SJCRH30 (cell line): ENCODE measurements around the gene TNNI2. TPM values are rescaled to one million over a fixed set of nuclear protein-coding genes. Genes with fewer than 3 reads are reported as not detected.

Source experiments
- DNase-seq, 2 experiments: peaks; one replicate each; pipeline ENCODE4 v3.0.0-alpha.2; 2015 to 2020
- H3K27ac ChIP-seq: fragments of 250-450 bp; sonication (Bioruptor Pico); 2 replicates; pipeline ENCODE4 v1.5.1; 2020; ENCODE audit warnings: mild to moderate bottlenecking, moderate library complexity
- H3K27me3 ChIP-seq: fragments of 250-450 bp; sonication (Bioruptor Pico); 2 replicates; pipeline ENCODE4 v1.5.1; 2020; ENCODE audit warnings: mild to moderate bottlenecking, moderate library complexity
- H3K36me3 ChIP-seq: fragments of 250-450 bp; sonication (Bioruptor Pico); 2 replicates; pipeline ENCODE4 v1.5.1; 2020; ENCODE audit warnings: mild to moderate bottlenecking, moderate library complexity
- H3K4me1 ChIP-seq: fragments of 250-450 bp; sonication (Bioruptor Pico); 2 replicates; pipeline ENCODE4 v1.5.1; 2020; ENCODE audit warnings: mild to moderate bottlenecking, moderate library complexity
- H3K4me3 ChIP-seq: fragments of 250-450 bp; sonication (Bioruptor Pico); 2 replicates; pipeline ENCODE4 v1.5.1; 2020; ENCODE audit warnings: mild to moderate bottlenecking, moderate library complexity
- H3K9me3 ChIP-seq: fragments of 250-450 bp; sonication (Bioruptor Pico); replicated peaks from 2 replicates; pipeline ENCODE4 v1.5.1; 2020; ENCODE audit warnings: mild to moderate bottlenecking, moderate library complexity
- total RNA-seq: library from RNA; depleted of rRNA; stranded (reverse); fragments of >200 nt; shearing (Covaris generic); gene quantifications from 2 replicates; pipeline ENCODE4 v1.2.3, GENCODE V29; 2014

The TNNI2 gene
- total RNA-seq, 1 experiment from 2014 or later: 20.5 TPM

DNA sequence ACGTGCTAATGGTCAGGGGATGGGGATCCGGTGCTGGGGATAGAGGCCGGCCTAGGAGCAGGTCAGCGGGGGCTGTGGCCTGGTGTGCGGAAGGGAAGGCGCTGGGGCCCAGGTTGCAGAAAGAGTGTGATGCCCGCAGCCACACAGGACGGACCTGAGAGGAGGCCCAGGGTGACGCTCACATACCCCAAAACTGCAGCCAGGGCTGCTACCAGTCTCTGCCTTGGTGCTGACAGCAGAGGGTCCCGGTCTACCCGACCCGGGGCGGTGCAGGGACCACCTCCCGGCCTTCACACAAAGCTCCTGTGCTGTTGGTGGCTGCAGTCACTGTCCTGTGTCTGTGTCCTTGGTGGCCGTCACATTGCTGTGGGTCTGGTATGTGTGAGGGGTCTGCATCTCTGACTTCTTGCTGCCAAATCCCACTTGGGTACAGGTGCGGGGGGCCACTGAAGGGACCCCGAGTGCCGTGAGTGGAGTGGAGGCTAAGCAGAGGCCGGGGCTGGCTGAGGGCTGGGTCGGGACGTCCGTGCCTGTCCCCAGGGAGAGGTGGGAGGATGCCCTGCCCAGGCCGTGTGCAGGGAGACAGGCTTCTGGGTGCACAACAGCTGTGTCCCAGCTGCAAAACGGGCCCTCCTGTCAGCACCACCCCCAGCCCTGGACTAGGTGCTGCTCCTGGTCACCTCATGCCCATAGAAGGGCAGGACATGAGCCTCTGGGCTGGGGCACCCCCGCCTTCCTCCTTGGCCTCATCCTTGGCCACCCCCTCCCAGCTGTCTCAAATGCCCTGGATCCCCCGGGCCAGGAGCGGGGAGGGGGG, 15.6 kb downstream of the TNNI2 start:
- H3K27ac ChIP-seq: no peak overlapping the region
- no peaks in the 10 kb centered on the region for H3K9me3 ChIP-seq
- no peaks in the 10 kb centered on the region for H3K36me3 ChIP-seq
- H3K4me1 ChIP-seq: peaks cover 10% of the 10 kb centered on the region
- DNase-seq: no peak
- H3K4me3 ChIP-seq: no peak overlapping the region
- H3K27me3 ChIP-seq: peaks cover 31% of the 10 kb centered on the region; the same call in 1 of the 2 replicates

DNA sequence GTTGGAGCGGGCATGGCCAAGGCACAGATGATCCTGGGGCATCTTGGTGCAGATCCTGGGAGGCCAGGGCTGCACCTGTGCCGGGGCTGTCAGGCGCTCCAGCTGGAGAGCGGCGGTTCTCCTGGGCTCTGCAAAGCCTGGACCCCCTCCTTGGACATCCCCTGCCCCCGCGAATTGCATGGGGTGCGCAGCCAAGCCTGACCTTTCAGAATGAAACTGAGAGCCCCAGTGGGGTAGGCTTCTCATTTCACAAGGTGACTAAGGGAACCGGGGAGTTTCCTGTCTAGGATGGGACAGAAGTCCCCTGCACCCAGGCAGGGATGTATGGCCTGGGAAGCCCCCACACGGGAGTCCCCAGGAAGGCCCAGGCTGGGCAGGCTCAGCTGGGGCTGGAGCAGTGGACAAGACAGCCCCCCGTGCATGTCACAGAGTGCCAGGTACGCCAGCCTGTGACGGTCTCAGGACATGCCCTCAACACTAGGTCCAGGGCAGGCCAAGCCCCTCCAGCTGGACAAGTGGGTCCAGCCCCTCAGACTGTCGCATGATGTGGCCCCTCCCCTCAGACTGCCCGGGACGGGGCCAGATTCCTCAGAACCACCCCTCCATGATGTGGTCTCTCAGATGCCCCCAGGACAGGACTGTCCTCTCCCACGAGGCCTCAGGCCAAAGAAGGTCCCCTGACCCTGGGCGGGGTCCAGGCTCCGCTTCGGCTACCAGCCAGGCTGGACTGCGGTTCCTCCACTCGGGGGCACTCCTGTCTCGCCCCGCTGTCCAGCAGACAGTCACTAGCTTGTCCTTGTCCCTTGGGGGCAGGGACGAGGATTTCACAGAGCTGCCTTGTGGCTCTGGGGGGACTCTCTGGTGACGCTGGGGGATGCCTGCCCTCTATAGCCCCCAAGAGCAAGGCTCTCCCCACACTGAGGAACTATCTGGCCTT, 16.4 kb downstream of the TNNI2 start:
- no peak overlapping the region for H3K27ac ChIP-seq
- H3K9me3 ChIP-seq: no peaks in the 10 kb centered on the region
- H3K4me3 ChIP-seq: no peak overlapping the region
- no peaks in the 10 kb centered on the region for H3K36me3 ChIP-seq
- no peak for DNase-seq
- H3K4me1 ChIP-seq: peaks cover 10% of the 10 kb centered on the region
- H3K27me3 ChIP-seq: peaks cover 31% of the 10 kb centered on the region

- peaks cover 31% of the 10 kb centered on the region for H3K27me3 ChIP-seq
- H3K36me3 ChIP-seq: no peaks in the 10 kb centered on the region
- DNase-seq: no peak
- H3K4me1 ChIP-seq: peaks cover 10% of the 10 kb centered on the region
- no peak overlapping the region for H3K4me3 ChIP-seq
- no peaks in the 10 kb centered on the region for H3K9me3 ChIP-seq
- H3K27ac ChIP-seq: no peak overlapping the region
Measured at GRCh38 chr11:1855886-1856265, 17.1 kb downstream of the TNNI2 start.

- no peak overlapping the region for H3K27ac ChIP-seq
- peaks cover 10% of the 10 kb centered on the region for H3K4me1 ChIP-seq
- H3K9me3 ChIP-seq: no peaks in the 10 kb centered on the region
- H3K36me3 ChIP-seq: no peaks in the 10 kb centered on the region
- DNase-seq: no peak
- H3K4me3 ChIP-seq: no peak overlapping the region
- peaks cover 31% of the 10 kb centered on the region for H3K27me3 ChIP-seq
Measured at GRCh38 chr11:1856306-1857005, 17.7 kb downstream of the TNNI2 start.

DNA sequence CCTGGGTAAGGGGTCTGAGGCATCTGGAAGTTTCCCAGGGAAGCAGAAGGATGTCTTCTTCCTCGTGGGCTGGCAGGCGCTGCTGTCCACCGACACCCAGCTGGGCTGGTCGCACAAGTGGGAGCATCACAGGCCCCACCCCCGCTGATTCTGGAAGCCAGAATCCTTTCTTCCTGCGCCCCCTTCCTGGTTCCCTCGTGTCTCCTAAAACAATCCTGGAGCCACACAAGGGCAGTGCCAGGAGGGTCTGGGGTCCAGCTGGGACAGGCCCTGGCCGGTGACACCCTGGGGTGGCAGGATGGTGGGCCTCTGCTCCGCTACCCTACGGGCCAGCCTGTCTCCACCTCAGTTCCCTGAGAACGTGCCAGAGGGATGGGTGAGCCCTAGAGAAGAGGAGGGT, 18.3 kb downstream of the TNNI2 start:
- Histone ChIP-seq H3K9me3 (no peaks in the 10 kb centered on the region), H3K4me3 (no peak overlapping the region), H3K27me3 (peaks cover 31% of the 10 kb centered on the region), H3K36me3 (no peaks in the 10 kb centered on the region), H3K27ac (no peak overlapping the region), H3K4me1 (peaks cover 10% of the 10 kb centered on the region)
- DNase-seq: no peak

DNA sequence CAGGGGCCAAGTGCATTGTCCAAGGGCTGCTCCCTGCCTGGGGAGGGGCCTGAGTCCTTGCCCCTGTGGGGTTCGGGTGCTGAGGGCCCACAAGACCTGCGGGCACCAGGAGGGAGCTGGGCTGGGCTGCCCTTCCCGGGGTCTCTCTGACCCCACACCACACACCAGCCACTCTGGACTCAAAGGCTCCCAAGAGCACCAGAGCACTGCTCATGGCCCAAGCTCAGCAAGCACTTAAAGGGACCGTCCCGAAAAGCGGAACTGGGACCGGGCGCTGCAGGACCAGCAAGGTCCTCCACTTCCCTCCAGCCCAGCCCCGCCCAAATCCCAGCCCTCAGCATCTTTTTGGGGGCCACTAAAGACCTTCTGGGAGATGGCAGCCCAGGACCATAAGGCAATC, 19.4 kb downstream of the TNNI2 start:
- peaks cover 10% of the 10 kb centered on the region for H3K4me1 ChIP-seq

DNA sequence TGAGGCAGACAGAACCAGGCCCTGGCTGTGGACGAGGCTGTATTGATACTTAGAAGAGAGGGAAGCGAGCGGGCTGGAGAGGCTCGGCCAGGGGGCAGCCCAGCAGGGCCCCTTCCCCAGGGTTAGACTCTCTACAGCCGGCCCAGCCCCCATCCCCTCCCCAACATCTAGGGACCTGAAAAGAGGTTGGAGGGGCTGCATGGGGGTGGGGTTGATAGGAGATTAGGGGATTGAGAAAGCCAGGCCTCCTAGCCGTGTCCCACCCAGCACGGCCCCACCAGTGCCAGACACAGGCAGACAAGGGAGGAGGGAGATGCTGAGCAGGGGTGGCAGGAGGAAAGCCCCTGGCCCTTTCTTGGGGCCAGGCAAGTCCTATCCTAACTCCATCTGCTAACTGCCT, 19.8 kb downstream of the TNNI2 start:
- Histone ChIP-seq H3K27ac (no peak overlapping the region), H3K9me3 (no peaks in the 10 kb centered on the region), H3K4me1 (peaks cover 8% of the 10 kb centered on the region), H3K36me3 (no peaks in the 10 kb centered on the region), H3K4me3 (no peak overlapping the region), H3K27me3 (peaks cover 30% of the 10 kb centered on the region)
- DNase-seq: no peak

More for the DNA sequence above, 19.4 kb downstream of the TNNI2 start:
- H3K27me3 ChIP-seq: peaks cover 31% of the 10 kb centered on the region
- no peak overlapping the region for H3K4me3 ChIP-seq
- DNase-seq: no peak
- no peak overlapping the region for H3K27ac ChIP-seq
- H3K36me3 ChIP-seq: no peaks in the 10 kb centered on the region
- no peaks in the 10 kb centered on the region for H3K9me3 ChIP-seq

- H3K4me3 ChIP-seq: no peak overlapping the region
- no peaks in the 10 kb centered on the region for H3K36me3 ChIP-seq
- peaks cover 32% of the 10 kb centered on the region for H3K27me3 ChIP-seq
- DNase-seq: no peak
- H3K27ac ChIP-seq: no peak overlapping the region
- peaks cover 10% of the 10 kb centered on the region for H3K4me1 ChIP-seq
- H3K9me3 ChIP-seq: no peaks in the 10 kb centered on the region
Measured at GRCh38 chr11:1859004-1859403, 20.2 kb downstream of the TNNI2 start.

GRCh38 chr11:1860108-1860507, 21.3 kb downstream of the TNNI2 start:
- H3K27ac ChIP-seq: no peak overlapping the region
- H3K4me1 ChIP-seq: peaks cover 15% of the 10 kb centered on the region
- no peak overlapping the region for H3K4me3 ChIP-seq
- H3K9me3 ChIP-seq: no peaks in the 10 kb centered on the region
- DNase-seq: no peak
- H3K27me3 ChIP-seq: peaks cover 26% of the 10 kb centered on the region
- H3K36me3 ChIP-seq: no peaks in the 10 kb centered on the region

GRCh38 chr11:1861435-1862411, 22.9 kb downstream of the TNNI2 start:
- DNase-seq: no peak

GRCh38 chr11:1862588-1863351, 24.0 kb downstream of the TNNI2 start:
- Histone ChIP-seq H3K4me1 (peaks cover 15% of the 10 kb centered on the region), H3K27me3 (peaks cover 13% of the 10 kb centered on the region), H3K36me3 (no peaks in the 10 kb centered on the region), H3K27ac (no peak overlapping the region), H3K4me3 (no peak overlapping the region), H3K9me3 (no peaks in the 10 kb centered on the region)
- no peak for DNase-seq

More at GRCh38 chr11:1861435-1862411, 22.9 kb downstream of the TNNI2 start:
- Histone ChIP-seq H3K36me3 (no peaks in the 10 kb centered on the region), H3K4me3 (no peak overlapping the region), H3K27ac (no peak overlapping the region), H3K27me3 (peaks cover 13% of the 10 kb centered on the region), H3K4me1 (peaks cover 15% of the 10 kb centered on the region), H3K9me3 (no peaks in the 10 kb centered on the region)

- Histone ChIP-seq H3K4me1 (peaks cover 19% of the 10 kb centered on the region), H3K36me3 (no peaks in the 10 kb centered on the region), H3K4me3 (no peak overlapping the region), H3K9me3 (no peaks in the 10 kb centered on the region), H3K27me3 (peaks cover 17% of the 10 kb centered on the region), H3K27ac (no peak overlapping the region)
- DNase-seq: peak; percentile 56 to 64
Measured at GRCh38 chr11:1863352-1864216, 24.8 kb downstream of the TNNI2 start.
